GM18508 (cell line): Measurements from ENCODE around the gene SLC17A9.
"Not testable (repeated sequence)": the region's sequence is repeated elsewhere in the genome, so short reads cannot be mapped to it uniquely, and the experiment has no call there.

Source experiments
- ATAC-seq: cut with Tn5 transposase; IDR thresholded peaks from one replicate; pipeline ENCODE4 v1.9.1; 2021; ENCODE audit warnings: moderate number of reproducible peaks; ENCODE audit not compliant: insufficient read depth, unreplicated experiment

Gene SLC17A9

GRCh38 chr20:62918831-62919230 lies 33.7 kb upstream of the SLC17A9 start:
- ATAC-seq: no peak

- ATAC-seq: no peak
Measured at GRCh38 chr20:62920039-62920645, 32.4 kb upstream of the SLC17A9 start.

GRCh38 chr20:62921119-62921687 lies 31.3 kb upstream of the SLC17A9 start:
- no peak for ATAC-seq

GRCh38 chr20:62922451-62922921 lies 30.0 kb upstream of the SLC17A9 start:
- no peak for ATAC-seq

- not testable (repeated sequence) for ATAC-seq
Measured at GRCh38 chr20:62923059-62923668, 29.3 kb upstream of the SLC17A9 start.

- no peak for ATAC-seq
Measured at GRCh38 chr20:62923669-62924441, 28.7 kb upstream of the SLC17A9 start.

- no peak for ATAC-seq
Measured at GRCh38 chr20:62924442-62925075, 27.9 kb upstream of the SLC17A9 start.

- ATAC-seq: no peak
Measured at GRCh38 chr20:62925076-62925419, 27.5 kb upstream of the SLC17A9 start.

GRCh38 chr20:62925420-62926228 lies 26.9 kb upstream of the SLC17A9 start:
- ATAC-seq: no peak

GRCh38 chr20:62926229-62927127 lies 26.0 kb upstream of the SLC17A9 start, which contains the start of gene DIDO1:
Gene DIDO1 (minus strand): TSS chr20:62926505.
- ATAC-seq: no peak

- ATAC-seq: no peak
Measured at GRCh38 chr20:62927128-62927705, 25.3 kb upstream of the SLC17A9 start.

- ATAC-seq: no peak
Measured at GRCh38 chr20:62928246-62928939, 24.1 kb upstream of the SLC17A9 start.

GRCh38 chr20:62929051-62929538 lies 23.4 kb upstream of the SLC17A9 start:
- ATAC-seq: no peak

GRCh38 chr20:62931464-62931863 lies 21.0 kb upstream of the SLC17A9 start:
- ATAC-seq: no peak

GRCh38 chr20:62933966-62934365 lies 18.5 kb upstream of the SLC17A9 start:
- no peak for ATAC-seq

- ATAC-seq: no peak
Measured at GRCh38 chr20:62935204-62935967, 17.1 kb upstream of the SLC17A9 start.

- ATAC-seq: no peak
Measured at GRCh38 chr20:62935968-62936585, 16.4 kb upstream of the SLC17A9 start.
